HEK293T (cell line): ENCODE measurements around the gene CPAMD8.

ENCODE experiments used
- BHLHE40 ChIP-seq: fragments of 450-650 bp; IDR thresholded peaks from 2 replicates; pipeline ENCODE4 v1.6.1; 2016; ENCODE audit warnings: mild to moderate bottlenecking, moderate library complexity, borderline replicate concordance
- ELF4 ChIP-seq: fragments of 450-650 bp; IDR thresholded peaks from 2 replicates; pipeline ENCODE4 v1.6.1; 2017; ENCODE audit warnings: antibody characterized with exemption
- HDGF ChIP-seq: fragments of 450-650 bp; IDR thresholded peaks from 2 replicates; pipeline ENCODE4 v1.6.1; 2017; ENCODE audit warnings: antibody characterized with exemption, borderline replicate concordance
- NFRKB ChIP-seq: fragments of 450-650 bp; IDR thresholded peaks from 2 replicates; pipeline ENCODE4 v1.6.1; 2016; ENCODE audit warnings: mild to moderate bottlenecking, moderate library complexity
- SP1 ChIP-seq: fragments of 450-650 bp; IDR thresholded peaks from 2 replicates; pipeline ENCODE4 v1.6.1; 2017
- SUZ12 ChIP-seq: fragments of 450-650 bp; IDR thresholded peaks from 2 replicates; pipeline ENCODE4 v1.6.1; 2016; ENCODE audit warnings: mild to moderate bottlenecking
- TARDBP ChIP-seq: fragments of 450-650 bp; IDR thresholded peaks from 2 replicates; pipeline ENCODE4 v1.6.1; 2016

DNA sequence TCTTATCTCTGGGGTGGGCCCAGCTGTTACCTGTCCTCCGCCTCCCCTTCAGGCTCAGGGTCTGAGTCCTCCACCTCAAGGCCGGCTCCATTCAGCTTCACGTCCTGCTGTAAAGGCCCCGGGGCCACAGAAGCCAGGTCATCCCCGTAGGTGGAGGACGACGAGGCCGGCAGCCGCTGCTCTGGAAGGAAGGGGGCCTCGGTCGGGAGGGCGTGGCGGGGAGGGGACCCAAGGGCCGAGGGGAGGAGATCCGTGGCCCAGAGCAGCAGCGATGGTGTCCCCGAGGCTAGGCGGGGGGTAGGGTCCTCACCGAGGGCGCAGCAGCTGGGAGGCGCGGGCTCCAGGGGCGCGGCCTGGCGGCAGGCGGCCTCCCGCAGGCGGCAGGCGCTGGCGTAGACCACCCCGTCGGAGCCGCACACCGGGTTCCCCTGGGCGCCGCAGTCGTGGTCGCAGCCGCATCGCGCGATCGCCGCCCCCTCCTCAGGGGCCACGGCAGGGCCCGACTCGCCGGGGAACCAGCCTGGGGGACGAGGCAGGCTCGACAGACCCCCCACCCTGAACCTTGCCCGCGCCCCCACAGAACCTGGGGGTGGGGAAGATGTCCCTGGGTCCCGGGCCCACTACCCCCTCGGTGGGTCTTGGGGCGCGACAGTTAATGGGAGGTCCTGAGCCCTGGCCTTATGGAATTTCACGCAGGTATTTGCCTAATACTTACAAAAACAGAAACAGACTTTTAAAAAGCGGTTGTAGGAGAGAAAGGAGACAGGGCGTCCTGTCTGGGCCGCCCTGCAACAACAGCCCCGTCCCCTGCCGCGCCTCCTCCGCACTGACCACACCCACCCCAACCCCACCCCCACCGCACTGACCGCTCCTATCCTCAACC, 130.2 kb downstream of the CPAMD8 start:
- TF ChIP-seq HDGF = no peak
- no peak for TF ChIP-seq SP1
- TF ChIP-seq SUZ12 = no peak
- no peak for TF ChIP-seq BHLHE40
- TF ChIP-seq ELF4 = no peak
- no peak for TF ChIP-seq TARDBP
- TF ChIP-seq NFRKB = no peak
